GM18526 (cell line): ENCODE data around the gene CERS2.

Source experiments
- POLR2A ChIP-seq: IDR thresholded peaks from 3 replicates; pipeline ENCODE4 v1.6.1; 2011; ENCODE audit not compliant: insufficient read length; ENCODE audit errors: extremely low read depth

Gene CERS2

DNA sequence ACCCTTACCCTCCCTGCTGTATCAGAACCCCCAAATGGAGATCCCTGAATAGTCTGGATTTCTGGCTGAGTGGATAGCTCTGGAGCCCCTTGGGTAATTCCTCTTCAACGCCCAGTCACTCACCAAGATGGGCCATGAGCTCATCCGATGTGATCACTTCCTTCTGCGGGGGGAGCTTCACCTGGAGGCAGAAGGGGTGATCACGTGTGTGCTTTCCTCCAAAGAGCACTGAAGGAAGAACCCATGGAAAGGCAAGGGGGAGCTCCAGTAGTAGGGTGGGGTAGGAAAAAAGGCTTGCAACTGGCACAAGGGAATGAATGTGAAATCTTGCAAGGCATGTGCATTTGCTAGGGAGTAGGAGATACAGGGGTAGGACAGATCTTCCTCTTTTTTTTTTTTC is 27.0 kb upstream of the CERS2 start:
- no peak for TF ChIP-seq POLR2A

DNA sequence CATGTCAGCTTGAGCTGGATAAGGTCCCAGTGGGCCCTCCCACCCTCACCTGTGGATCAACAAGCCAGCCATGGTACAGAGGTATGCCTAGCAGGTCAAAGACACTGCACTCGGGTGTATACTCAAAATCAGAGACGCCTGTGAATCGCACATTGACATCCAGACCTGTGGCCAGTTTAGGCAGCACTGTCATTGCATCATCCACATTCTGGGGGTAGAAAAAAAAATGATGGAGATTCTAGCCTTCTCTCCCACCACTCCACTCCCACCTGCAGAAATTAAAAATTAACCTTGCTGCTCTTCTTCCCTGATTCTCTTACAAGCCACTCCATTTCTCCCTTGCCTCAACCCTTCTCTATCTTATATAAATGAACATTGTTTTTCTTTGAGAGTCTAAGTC is 25.8 kb upstream of the CERS2 start:
- TF ChIP-seq POLR2A, result no peak

DNA sequence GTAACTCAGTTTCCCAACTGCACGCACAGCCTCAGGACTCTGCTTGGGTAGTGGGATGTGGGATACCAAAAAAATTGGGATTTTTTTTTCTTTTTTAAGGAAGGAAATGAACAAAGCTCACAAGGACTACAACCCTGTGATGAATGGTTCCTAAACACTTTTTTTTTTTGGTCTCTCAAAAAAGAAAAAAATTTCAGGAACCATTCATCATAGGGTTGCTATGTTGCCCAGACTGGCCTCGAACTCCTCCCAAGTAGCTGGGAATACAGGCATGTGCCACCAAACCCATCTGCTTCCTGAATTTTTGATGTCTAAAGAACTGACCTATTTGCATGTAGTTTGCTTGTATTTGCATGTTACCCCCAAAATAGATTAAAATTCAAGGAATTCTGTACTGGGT is 25.3 kb upstream of the CERS2 start:
- no peak for TF ChIP-seq POLR2A

DNA sequence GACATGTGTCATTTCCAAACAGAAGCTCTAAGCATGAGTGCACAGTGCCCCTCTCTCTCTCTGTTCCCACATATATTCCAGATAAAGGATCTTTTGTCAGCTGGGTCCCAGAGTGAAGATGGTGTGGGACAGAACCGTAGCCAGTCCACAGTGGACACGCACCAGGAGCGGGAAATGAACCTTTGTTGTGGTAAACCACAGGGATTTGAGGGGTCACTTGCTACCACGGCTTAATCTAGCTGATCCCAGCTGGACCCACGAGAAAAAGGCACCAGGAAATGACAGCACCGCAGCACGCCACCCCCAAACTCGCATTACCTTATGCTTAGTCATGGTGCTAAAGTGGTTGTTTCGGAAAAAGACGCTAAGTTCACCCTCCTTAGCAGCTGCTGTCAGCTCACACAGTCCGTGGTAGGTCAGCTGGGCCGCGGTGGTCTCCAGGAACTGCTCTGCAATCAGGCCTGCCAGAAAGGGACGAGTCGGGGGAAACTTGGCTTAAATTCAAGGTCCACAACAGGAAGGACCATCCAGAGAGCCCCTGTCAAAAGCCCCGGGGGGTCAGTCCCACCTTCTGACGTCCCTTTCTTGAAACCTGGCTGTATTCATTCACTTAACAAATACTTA is 24.5 kb upstream of the CERS2 start:
- TF ChIP-seq POLR2A, result no peak

DNA sequence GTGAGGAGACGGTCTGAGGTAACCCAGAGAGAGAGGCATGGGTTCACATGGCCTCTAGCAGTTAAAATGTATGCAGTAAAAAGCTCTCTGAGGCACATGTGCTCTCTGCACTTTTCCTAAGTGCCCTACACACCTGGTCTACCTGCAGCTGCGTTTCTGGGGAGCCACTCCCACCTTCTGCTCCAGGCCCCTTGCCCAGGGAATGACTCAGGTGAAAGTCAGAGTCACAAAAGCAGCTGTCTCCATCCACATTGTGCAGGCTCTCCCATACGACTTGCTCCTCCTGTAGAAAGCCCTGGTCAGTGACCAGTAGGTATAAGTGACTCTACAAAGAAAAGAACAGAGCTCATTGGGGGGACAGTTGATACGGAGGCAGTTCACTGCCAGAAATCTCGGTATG is 23.3 kb upstream of the CERS2 start:
- TF ChIP-seq POLR2A, result no peak

DNA sequence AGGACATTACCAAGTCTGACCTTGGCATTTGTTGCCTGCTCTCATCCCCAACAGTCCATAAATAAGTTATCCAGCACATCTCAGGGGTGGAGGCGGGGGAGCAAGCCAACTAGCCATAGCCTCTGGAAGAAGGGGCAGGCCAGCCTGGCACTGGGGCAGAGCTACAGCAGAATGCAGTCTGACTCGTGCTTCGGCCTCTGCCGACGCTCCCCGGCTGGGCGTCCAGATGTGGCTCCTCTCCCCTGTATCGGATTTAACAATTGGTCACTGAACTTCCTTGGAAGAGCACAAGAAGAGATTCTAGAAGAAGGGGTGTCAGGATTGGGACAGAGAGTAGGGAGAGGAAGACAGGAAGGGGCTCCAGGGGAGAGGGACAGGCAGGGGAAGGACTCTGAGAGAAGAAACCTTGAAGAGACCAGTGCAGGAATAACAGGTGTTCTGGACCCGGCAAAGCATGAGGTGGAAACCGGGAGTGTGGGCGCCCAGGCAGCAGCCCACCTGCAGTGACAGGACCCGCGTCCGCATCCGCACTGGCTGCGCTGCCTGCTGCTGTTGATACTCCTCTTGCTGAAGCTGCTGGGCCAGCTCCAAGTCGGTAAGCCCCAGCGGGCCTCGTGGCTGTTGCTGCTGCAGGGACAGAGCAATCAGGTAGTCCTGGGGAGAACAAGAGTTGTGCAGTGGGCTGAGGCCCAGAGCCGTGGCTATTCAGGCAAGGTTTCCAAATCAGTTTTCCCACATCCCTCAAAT is 22.7 kb upstream of the CERS2 start:
- TF ChIP-seq POLR2A, result no peak

DNA sequence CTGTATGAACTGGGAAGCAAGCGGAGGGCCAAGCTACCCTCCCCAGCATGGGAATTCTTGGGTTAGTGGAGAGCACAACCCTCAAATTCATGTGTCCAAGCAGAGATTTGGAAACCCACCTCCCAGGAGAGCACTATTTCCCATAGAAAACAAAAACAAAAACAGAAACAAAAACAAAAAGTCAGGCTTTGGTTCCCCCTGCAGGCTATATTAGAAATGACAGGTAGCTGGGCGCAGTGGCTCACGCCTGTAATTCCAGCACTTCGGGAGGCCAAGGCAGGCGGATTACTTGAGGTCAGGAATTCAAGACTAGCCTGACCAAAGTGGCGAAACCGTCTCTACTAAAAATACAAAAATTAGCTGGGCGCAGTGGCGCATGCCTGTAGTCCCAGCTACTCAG is 21.3 kb upstream of the CERS2 start:
- TF ChIP-seq POLR2A, result no peak

DNA sequence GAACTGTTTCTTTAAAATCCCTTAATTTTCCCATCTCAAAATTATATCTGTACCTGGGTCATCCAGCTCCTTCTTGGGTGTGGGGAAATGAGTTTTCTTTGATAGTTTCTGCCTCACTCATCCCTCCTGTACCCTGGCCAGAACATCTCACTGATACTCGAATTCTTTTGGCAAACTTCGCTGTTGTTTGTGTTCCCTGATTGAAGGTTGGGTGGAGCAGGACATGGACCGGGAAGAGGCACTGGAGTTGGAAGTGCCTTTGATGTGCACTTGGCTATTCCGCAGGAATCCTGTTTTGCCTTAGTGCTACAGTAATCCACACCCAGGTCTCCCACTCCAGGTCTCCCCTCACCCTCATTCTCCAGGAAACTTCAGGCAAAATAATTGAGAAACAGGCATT is 20.8 kb upstream of the CERS2 start:
- TF ChIP-seq POLR2A, result no peak

DNA sequence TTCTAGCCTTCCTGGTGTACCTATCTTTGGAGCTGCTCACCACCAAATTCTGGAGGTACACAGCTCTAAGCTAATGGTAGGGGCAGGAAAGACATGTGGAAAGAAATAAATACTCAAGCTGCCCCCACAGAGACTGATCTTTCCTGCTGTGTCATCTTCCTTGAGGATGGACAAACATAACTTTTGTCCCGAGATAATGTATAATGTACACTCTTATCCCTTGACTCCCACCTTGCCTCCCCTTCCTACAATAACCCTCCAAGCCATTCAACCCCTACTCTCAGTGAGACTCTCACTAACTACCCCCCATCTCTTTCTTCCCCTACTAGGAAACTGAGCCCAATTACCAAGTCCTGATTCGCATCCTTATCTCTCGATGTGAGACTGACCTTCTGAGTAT is 19.6 kb upstream of the CERS2 start:
- no peak for TF ChIP-seq POLR2A

DNA sequence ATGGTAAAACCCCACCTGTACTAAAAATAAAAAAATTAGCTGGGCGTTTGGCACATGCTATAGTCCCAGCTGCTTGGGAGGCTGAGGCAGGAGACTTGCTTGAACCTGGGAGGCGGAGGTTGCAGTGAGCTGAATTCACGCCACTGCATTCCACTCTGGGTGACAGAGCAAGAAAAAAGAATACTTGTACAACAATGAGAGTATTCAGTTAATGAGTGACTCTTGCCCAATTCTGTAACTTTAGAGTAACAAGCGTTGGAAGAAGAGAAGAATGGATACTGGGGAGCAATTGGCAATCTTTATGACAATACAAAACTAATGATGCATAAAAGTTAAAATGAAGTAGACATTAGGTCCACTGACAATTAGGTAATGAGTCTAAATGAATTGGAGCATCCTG is 18.0 kb upstream of the CERS2 start:
- TF ChIP-seq POLR2A, result no peak

DNA sequence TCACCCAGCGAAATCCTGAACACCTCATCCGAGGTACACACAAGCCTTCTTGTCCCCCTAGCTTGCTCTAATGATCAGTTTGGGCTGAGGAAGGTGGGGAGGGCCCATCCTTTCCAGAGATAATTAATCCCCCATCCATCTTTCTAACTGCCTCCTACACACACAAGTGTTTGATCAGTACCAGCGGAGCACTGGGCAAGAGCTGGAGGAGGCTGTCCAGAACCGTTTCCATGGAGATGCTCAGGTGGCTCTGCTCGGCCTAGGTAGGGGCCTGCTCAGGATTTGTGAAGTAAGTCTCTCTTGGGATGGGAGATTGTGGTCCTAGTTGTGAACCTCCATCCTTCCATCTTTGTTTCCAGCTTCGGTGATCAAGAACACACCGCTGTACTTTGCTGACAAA is 13.3 kb upstream of the CERS2 start:
- TF ChIP-seq POLR2A, result no peak

DNA sequence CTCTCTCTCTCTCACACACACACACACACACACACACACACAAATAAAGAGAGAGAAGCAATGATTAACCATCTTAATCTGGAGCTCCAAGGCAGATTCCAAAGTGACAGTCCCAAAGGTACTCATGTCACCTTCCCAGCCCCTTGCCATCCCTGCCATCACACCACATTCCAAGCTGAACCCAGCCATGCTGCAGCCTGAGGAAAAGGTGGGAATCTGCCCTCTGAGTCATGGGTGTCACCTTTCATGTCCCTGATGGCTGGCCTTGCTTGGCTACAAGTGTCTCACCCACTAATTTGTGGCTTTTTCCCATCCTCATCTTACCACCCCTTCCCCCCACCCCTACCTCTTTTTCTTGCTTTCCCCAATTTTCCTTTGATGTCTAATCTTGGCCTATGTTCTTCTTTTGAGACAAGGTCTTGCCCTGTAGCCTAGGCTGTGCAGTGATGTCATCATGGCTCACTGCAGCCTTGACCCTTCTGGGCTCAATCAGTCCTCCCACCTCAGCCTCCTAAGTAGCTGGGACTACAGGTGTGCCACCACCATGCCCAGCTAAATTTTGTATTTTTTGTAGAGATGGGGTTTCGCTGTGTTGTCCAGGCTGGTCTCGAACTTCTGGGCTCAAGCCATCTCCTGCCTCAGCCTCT is 10.7 kb upstream of the CERS2 start:
- TF ChIP-seq POLR2A, result no peak

DNA sequence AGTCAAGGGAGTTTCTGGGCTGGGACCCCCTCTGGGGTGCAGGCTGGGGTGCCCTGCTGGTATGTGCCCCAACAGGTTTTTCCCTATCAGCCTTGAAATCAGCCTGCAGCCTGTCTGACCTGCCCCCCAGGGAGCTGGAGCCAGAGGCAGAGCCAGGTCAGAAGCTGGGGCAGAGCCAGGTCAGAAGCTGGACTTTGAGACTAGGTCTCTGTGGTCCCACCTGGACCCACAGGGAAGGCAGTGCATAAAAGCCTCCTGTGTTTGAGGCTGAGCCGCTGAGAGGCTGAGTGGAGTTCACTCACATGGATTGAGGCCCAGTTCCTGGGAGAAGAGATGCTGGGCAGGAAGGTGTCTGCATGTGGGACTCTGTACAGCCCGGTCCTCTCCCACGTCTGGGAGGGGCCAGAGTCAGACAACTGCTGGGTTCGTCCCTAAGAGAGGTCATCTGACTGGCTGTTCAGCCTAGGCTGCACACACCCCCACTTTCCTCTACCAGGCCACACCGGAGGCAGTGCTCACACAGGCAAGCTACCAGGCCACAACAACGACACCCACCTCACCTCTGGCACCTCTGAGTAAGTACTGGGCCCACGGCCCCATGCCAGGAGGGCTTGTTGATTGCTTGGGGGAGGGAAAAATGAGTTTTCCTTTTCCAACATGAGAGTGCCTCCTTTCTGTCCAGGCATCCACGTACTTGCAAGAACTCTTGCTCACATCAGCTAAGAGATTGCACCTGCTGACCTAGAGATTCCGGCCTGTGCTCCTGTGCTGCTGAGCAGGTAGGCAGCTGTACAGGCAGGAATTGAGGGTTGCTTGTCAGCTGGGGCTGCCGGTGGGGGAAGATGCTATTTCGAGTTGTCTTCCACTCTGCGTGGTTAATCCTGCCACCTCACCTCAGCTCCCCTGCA is 7.4 kb upstream of the CERS2 start, which contains the start of gene ANXA9:
Gene ANXA9, plus strand, starts transcription at position 488 of the 908 bp plus-strand sequence. CDS start 814 bp downstream, outside the sequence.
- TF ChIP-seq POLR2A, result no peak

DNA sequence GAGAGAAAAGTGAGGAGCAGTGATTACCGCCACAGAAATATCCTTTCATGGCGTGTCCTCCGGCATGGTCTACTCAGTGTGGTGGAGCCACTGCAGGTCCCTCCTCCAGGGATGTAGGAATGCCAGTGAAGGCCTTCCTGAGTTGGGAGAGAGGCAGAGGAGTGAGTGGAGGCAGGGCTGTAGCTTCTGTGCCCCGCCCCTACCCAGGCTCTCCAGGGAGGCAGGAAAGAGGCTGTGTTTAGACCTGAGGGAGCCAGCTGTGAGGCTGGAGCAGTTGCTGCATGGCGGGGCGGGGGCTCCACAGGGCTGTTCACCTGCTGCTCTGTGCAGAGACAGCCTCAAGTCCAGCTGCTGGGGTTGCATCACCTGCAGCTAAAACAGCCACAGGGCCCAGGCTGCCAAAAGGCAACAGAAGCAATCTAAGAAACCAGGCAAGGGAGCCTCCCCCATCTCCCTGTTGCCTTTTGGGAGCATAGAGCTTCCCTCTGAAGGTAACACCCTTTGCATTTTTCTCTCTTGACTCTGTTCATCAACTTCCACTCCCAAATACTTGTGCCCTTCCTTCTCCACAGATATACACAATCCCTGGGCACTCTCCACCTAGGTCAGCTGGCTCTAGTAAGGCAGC is 6.7 kb upstream of the CERS2 start:
- TF ChIP-seq POLR2A, result no peak
